ENCODE results near the gene TTLL5.

TTLL5 gene

DNA sequence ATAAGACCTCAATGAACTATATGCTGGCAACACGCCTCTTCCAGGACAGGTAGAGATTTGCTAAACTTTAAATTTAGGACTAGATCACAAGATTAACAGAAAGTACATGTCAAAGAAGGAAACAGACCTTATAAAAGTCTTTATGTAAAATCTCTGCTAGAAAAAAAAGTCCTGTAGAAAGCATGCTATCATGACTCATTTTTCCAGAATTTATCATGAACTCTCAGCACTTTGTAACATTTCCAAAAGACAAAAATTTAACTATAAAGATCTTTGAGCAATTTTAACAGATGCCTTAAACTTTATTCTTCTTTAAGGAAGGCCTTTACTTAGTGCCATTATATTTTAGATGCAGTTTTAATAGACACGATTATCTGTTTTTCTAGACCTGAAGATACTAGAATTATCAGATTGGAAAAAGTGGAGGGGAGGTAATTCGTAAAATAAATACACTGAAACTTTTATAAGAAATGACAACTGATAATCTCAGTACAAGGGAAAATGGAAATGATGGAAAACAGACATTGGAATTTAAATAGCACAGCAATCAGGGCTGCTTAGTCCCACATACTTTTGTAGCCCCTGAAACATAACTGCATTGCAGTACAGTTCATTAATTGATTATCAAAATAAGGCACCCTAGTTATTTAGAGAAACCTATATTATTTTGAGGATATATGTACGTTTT lies 92.0 kb downstream of the TTLL5 start:
- DNase-seq (ENCODE audit: insufficient read length, low spot score) (no peak), FAIRE-seq (peak; percentile 6)
- no peak for TF ChIP-seq POLR2A (IDR thresholded peaks at IDR 0.05; ENCODE audit: low read depth, low read length)

DNA sequence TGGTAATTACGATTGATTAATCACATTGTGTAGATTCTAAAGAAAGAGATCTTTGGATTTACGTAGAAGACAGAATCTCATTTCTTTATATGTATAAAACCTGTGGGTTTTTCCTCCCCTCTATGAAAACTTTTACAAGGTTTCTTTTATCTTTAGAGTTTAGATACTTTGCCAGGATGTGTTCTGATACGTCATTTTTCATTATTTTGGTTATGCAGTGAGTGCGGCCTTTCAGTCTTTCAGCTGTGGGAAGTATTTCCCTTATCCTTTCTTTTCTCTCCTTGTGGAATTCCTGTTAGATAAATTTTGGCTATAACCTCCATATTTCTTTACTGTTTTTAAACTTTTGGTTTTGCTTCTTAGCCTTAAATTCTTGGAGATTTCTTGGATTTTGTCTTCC lies 92.7 kb downstream of the TTLL5 start:
- no peak for TF ChIP-seq POLR2A (IDR thresholded peaks at IDR 0.05; ENCODE audit: low read depth, low read length)
- no peak for FAIRE-seq

GRCh38 chr14:75757644-75758402 lies 96.8 kb downstream of the TTLL5 start:
- FAIRE-seq = no peak
- DNase-seq (ENCODE audit: insufficient read length, low spot score) = no peak
- TF ChIP-seq POLR2A (IDR thresholded peaks at IDR 0.05; ENCODE audit: low read depth, low read length) = no peak

More for the DNA sequence above, 92.7 kb downstream of the TTLL5 start:
- DNase-seq (ENCODE audit: insufficient read length, low spot score) = no peak

GRCh38 chr14:75764020-75764419 lies 103.0 kb downstream of the TTLL5 start:
- TF ChIP-seq POLR2A (IDR thresholded peaks at IDR 0.05; ENCODE audit: low read depth, low read length) = no peak
- DNase-seq (ENCODE audit: insufficient read length, low spot score) = no peak
- FAIRE-seq = no peak

DNA sequence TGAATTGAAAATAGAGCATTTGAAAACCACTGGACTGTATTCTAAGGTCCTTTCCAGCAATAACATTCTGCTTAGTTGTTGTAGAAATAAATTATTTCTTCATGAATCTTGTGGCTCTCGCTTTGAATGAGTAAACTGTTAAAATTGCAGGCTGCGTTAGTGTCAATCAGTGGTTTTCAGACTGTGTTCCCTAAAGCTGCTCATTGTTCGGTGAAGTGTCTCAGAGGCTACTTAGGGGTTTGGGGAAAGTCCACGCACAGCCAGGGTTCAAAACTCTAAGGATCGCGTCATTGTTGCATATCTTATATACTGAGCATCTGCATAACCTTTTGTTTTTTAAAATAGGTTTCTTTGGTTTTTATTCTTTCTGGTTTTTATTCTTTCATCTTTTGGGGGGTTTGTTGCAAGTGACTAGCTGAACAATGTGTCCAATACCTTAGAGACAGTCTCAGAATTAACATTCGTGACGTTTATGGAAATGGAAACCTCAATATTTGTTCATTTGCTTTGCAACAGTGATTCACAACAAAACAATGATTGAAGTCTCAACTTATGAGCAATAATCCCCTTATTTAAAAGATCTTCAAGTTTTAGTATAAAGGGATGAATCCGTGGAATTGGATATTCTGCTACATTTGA lies 108.1 kb downstream of the TTLL5 start:
- TF ChIP-seq POLR2A (IDR thresholded peaks at IDR 0.05; ENCODE audit: low read depth, low read length) = no peak
- DNase-seq (ENCODE audit: insufficient read length, low spot score) = no peak
- no peak for FAIRE-seq

DNA sequence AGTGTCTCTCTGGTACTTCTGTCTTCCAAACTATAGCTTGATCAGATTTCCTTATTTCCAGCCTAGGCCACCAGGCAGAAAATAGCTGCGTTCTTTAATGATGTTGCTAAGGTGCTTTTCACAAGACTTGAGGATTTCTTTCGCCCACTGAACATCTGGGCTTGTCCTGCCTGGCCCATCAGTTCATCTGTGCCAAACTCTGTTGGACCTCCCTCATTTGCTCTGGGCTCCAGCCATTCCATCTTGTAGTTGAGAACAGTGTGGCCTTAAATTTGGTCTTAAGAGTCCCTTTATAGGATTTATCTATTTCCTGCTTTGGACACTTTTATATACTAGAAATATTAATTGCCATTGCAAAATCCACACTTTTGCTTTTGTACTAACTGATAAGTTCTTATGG lies 109.6 kb downstream of the TTLL5 start:
- no peak for TF ChIP-seq POLR2A (IDR thresholded peaks at IDR 0.05; ENCODE audit: low read depth, low read length)
- FAIRE-seq (no peak), DNase-seq (ENCODE audit: insufficient read length, low spot score) (no peak)

DNA sequence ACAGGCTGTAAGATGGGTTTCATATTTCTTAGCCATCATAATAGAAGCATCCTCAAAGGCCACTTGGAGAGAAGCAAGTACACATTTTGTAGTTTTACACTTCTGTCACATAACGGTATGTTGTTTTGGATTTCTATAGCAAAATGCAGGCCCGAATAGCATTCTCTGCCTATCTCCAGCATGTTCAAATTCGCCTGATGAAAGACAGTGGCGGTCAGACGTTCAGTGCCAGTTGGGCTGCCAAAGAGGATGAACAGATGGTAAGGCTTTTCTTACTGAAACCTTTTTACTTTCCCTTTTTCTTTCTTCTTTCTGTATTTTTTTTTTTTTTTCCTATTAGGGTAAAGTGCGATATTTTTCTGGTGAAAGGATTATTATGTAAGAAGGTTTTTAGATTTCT lies 110.5 kb downstream of the TTLL5 start:
- no peak for TF ChIP-seq POLR2A (IDR thresholded peaks at IDR 0.05; ENCODE audit: low read depth, low read length)
- FAIRE-seq = no peak

DNA sequence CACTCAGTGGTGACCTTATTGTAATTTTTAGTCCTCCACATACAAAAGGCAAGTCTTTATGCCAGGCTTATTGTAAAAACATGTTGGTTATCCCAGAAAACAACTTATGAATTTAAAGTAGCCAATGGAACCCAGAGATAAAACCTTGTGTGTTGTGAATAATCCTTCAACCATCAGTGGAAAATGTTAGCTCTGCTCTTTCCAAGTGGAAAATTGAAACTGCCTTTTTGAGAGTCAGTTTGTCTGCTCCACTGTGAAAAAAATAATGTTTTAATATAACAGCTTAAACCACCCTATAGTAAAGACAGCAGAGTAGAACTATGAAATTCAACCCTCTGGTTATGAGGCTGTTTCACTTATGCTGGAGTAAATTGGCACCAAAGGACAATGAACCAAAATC lies 112.0 kb downstream of the TTLL5 start:
- no peak for TF ChIP-seq POLR2A (IDR thresholded peaks at IDR 0.05; ENCODE audit: low read depth, low read length)
- DNase-seq (ENCODE audit: insufficient read length, low spot score) (no peak), FAIRE-seq (no peak)

More for the DNA sequence above, 110.5 kb downstream of the TTLL5 start:
- no peak for DNase-seq (ENCODE audit: insufficient read length, low spot score)

DNA sequence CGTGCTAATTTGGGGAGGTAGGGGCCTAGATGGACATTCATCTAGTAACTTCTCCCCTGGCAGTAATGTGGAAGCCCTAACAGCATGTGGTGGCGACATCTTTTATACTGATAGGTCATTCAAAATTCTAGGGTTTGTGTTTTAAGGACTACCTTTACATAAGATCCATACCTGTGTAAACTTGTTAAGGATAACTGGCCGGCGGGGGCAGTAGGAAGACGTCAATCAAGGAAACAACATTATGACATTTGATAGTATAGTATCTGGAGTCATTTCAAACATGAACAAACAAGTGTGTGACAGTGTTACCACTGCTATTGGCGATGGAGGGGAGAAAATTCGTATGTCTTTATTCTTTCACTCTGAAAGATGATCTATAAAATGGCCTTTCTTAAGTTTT lies 120.0 kb downstream of the TTLL5 start:
- DNase-seq (ENCODE audit: insufficient read length, low spot score) (no peak), FAIRE-seq (no peak)
- no peak for TF ChIP-seq POLR2A (IDR thresholded peaks at IDR 0.05; ENCODE audit: low read depth, low read length)

DNA sequence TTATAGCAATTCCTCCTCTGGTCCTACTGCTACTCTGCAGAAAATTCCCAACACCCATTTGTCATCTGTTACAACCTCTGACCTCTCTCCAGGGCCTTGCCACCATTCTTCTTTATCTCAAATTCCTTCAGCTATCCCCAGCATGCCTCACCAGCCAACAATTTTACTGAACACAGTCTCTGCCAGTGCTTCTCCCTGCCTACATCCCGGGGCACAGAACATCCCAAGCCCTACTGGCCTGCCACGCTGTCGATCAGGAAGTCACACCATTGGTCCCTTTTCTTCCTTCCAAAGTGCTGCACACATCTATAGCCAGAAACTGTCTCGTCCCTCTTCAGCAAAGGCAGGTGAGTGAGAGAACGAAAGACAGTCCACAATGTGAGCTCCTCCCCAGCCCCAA lies 122.1 kb downstream of the TTLL5 start:
- FAIRE-seq (no peak), DNase-seq (ENCODE audit: insufficient read length, low spot score) (no peak)

GRCh38 chr14:75783602-75784313 lies 122.7 kb downstream of the TTLL5 start:
- TF ChIP-seq POLR2A (IDR thresholded peaks at IDR 0.05; ENCODE audit: low read depth, low read length) = no peak
- no peak for DNase-seq (ENCODE audit: insufficient read length, low spot score)
- FAIRE-seq = no peak

More for the DNA sequence above, 122.1 kb downstream of the TTLL5 start:
- TF ChIP-seq POLR2A (IDR thresholded peaks at IDR 0.05; ENCODE audit: low read depth, low read length) = no peak

DNA sequence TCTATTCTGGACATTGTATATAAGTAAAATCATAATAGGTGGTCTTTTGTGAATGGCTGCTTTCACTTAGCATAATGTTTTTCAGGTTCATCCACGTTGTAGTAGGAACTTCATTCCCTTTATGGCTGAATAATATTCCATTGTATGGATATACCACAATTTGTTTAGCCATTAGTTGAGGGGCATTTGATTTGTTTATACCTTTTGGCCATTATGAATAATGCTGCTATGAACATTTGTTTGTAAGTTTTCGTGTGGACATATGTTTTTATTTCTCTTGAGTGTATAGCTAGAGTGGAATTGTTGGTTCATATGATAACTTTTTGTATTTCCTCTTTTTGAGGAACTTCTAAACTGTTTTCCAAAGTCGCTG lies 123.3 kb downstream of the TTLL5 start:
- FAIRE-seq (no peak), DNase-seq (ENCODE audit: insufficient read length, low spot score) (no peak)
- no peak for TF ChIP-seq POLR2A (IDR thresholded peaks at IDR 0.05; ENCODE audit: low read depth, low read length)

DNA sequence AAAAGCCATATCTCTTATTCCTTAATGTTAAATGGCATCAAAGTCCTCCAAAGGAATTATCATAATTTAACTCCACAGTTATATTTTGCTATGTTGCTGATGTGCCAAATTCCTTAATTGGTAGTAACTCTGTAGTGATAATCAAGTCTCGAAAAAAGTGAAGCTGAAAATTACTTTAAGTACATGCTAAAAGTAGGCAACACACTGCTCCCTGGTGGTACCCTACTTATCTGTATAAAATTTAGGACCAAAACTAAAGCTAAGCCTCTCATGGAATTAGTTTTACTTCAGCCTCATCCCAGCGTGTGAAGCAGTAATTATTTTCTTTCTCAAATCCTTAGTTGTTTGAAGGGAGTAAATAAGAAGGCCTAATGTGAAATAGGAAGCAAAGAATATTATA lies 132.8 kb downstream of the TTLL5 start:
- no peak for FAIRE-seq
- no peak for TF ChIP-seq POLR2A (IDR thresholded peaks at IDR 0.05; ENCODE audit: low read depth, low read length)
- no peak for DNase-seq (ENCODE audit: insufficient read length, low spot score)

- FAIRE-seq (peak; percentile 60), DNase-seq (ENCODE audit: insufficient read length, low spot score) (no peak)
- TF ChIP-seq POLR2A (IDR thresholded peaks at IDR 0.05; ENCODE audit: low read depth, low read length) = no peak
Observed at GRCh38 chr14:75794615-75795038, 133.6 kb downstream of the TTLL5 start.

Data from H54 (cell line).